ENCODE data around the gene FBLIM1.
A peak's percentile ranks its signal among the peaks of the same experiment; 100 is the strongest.

Gene FBLIM1

GRCh38 chr1:15758343-15758931, at the start of gene FBLIM1:
Gene FBLIM1, plus strand, starts transcription at chr1:15758795. Its CDS starts 6,189 bp downstream, at chr1:15764984.
- peak; percentile 10 for DNase-seq

- no peak for DNase-seq
These were observed 49.4 kb upstream of the FBLIM1 start for GRCh38 chr1:15709226-15709625.

- DNase-seq, result peak; percentile 2
These were observed 46.4 kb upstream of the FBLIM1 start for GRCh38 chr1:15712168-15712567.

GRCh38 chr1:15714406-15715136, 44.0 kb upstream of the FBLIM1 start:
- no peak for DNase-seq

- no peak for DNase-seq
These were observed 41.0 kb upstream of the FBLIM1 start for GRCh38 chr1:15717418-15718125.

- no peak for DNase-seq
These were observed 40.4 kb upstream of the FBLIM1 start for GRCh38 chr1:15718199-15718601.

GRCh38 chr1:15719381-15720120, 39.0 kb upstream of the FBLIM1 start:
- no peak for DNase-seq

GRCh38 chr1:15720861-15721260, 37.7 kb upstream of the FBLIM1 start:
- no peak for DNase-seq

GRCh38 chr1:15722411-15722810, 36.2 kb upstream of the FBLIM1 start:
- DNase-seq, result no peak

GRCh38 chr1:15722836-15723532, 35.6 kb upstream of the FBLIM1 start:
- no peak for DNase-seq

GRCh38 chr1:15723631-15724246, 34.9 kb upstream of the FBLIM1 start:
- no peak for DNase-seq

GRCh38 chr1:15724949-15725880, 33.4 kb upstream of the FBLIM1 start:
- no peak for DNase-seq

- no peak for DNase-seq
These were observed 32.1 kb upstream of the FBLIM1 start for GRCh38 chr1:15726508-15726907.

GRCh38 chr1:15727021-15727420, 31.6 kb upstream of the FBLIM1 start:
- DNase-seq, result no peak

- DNase-seq, result no peak
These were observed 31.2 kb upstream of the FBLIM1 start for GRCh38 chr1:15727424-15727823.

GRCh38 chr1:15727866-15728534, 30.6 kb upstream of the FBLIM1 start:
- no peak for DNase-seq

- DNase-seq, result no peak
These were observed 29.5 kb upstream of the FBLIM1 start for GRCh38 chr1:15728937-15729657.

GRCh38 chr1:15730423-15730822, 28.2 kb upstream of the FBLIM1 start:
- no peak for DNase-seq

GRCh38 chr1:15730936-15731335, 27.7 kb upstream of the FBLIM1 start:
- no peak for DNase-seq
